Measurements from ENCODE around the gene CCL18.
"Not testable (repeated sequence)": the region's sequence is repeated elsewhere in the genome, so short reads cannot be mapped to it uniquely, and the experiment has no call there.

The CCL18 gene

DNA sequence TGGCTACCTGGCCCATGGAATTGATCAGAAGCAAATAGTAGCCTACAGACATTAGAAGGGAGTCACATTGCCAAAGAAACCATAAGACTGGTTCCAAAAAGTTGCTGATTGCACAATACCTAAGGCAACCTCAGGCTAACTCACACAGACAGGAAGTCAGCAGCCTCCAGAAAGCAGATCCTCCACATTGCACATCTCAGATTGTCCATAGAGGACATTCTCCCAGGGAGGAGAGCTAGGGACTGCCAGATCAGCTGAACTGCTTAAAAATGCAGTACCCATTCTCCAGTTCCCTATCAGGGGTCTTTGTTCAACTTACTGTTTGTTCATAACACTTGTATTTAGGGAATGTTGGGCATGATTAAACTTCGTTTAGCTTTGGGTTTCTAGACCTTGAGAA lies 21.7 kb downstream of the CCL18 start:
- Histone ChIP-seq H3K27ac (no peak overlapping the region), H3K36me3 (ENCODE audit: insufficient read depth, low read length) (no peaks in the 10 kb centered on the region), H3K9me3 (ENCODE audit: low read depth, low read length) (no peaks in the 10 kb centered on the region), H3K4me3 (no peak overlapping the region), H3K9ac (ENCODE audit: insufficient read length) (no peak overlapping the region)
- TF ChIP-seq POLR2AphosphoS5 (IDR thresholded peaks at IDR 0.05; ENCODE audit: borderline replicate concordance, low read depth, low read length), result no peak
- TF ChIP-seq FOXP2 (optimal IDR thresholded peaks at IDR 0.05; ENCODE audit: control extremely low read depth, extremely low read length, insufficient read depth), result no peak
- TF ChIP-seq EZH2 (IDR thresholded peaks at IDR 0.05), result no peak
- no peak for DNase-seq (ENCODE audit: low read depth, low spot score)

DNA sequence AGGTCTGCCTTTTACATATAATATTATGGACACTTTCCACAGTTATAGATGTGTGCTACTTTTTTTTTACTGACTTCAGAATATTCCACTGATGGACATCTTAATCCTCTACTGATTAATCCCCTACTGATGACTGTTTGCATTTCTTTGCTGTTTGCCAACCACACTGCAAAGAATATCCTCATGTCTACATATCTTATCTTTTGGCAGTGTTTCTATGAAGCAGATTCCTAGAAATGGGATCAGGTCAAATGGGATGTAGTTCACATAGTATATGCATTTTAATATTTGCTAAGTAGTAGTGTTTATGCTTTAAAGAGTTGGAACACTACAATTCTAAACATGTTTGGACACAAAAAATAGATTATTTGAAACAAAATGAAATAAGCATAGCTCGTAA lies 22.7 kb downstream of the CCL18 start:
- Histone ChIP-seq H3K9ac (ENCODE audit: insufficient read length) (no peak overlapping the region), H3K4me3 (no peak overlapping the region), H3K27ac (no peak overlapping the region), H3K36me3 (ENCODE audit: insufficient read depth, low read length) (no peaks in the 10 kb centered on the region), H3K9me3 (ENCODE audit: low read depth, low read length) (no peaks in the 10 kb centered on the region)
- DNase-seq (ENCODE audit: low read depth, low spot score), result no peak
- TF ChIP-seq POLR2AphosphoS5 (IDR thresholded peaks at IDR 0.05; ENCODE audit: borderline replicate concordance, low read depth, low read length) (no peak), EZH2 (IDR thresholded peaks at IDR 0.05) (no peak), FOXP2 (optimal IDR thresholded peaks at IDR 0.05; ENCODE audit: control extremely low read depth, extremely low read length, insufficient read depth) (no peak)

DNA sequence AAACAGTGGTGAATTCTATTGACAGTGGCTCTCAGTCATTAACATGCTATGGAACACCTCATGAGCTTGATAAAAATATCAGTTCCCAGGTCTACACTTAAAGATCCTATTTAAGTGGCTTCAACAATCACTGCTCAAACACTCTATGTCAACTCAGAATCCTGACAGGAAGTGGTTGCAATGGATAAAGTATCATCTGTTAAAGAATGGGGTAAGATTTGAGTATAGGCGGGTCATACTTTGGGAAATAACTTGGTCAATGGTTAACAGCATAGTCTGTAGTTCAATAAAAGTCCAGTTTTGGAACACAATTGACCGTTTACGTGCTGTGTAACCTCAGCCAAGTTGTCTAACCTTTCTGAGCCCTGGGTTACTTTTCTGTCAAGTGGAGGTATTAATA lies 23.4 kb downstream of the CCL18 start:
- not testable (repeated sequence) for DNase-seq (ENCODE audit: low read depth, low spot score); H3K9me3 ChIP-seq (ENCODE audit: low read depth, low read length); H3K4me3 ChIP-seq; H3K27ac ChIP-seq; H3K36me3 ChIP-seq (ENCODE audit: insufficient read depth, low read length); H3K9ac ChIP-seq (ENCODE audit: insufficient read length)

DNA sequence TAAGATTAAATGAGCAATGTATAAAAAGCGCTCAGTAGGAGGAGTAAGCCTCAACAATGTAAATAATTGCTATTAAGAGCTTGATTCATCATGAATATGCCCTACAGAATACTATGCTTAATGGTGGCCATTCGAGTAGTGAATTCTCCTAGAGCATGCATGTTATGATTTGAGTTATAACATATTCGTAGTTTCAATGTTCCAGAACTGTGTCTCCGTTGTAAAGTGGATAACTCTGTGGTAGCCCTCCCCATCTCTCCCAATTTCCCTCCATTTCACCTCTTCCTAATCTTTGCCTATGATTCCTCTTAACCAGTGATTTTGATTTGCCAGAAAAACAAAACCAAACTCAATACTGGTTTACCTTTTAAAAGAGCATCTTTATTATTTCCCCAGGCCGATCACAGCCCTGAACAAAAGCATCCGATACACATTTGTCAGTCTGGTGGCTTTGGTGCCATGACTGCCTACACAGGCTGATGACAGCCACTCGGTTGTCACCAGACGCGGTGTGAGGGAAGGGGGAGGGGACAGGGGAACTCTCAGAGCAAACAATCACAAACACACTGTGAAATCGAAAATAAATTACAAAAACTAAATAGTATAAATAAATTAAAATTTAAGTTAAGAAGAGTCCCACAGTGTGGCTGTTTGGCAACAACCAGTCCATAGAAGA lies 24.0 kb downstream of the CCL18 start:
- H3K27ac ChIP-seq; DNase-seq (ENCODE audit: low read depth, low spot score): not testable (repeated sequence)

DNA sequence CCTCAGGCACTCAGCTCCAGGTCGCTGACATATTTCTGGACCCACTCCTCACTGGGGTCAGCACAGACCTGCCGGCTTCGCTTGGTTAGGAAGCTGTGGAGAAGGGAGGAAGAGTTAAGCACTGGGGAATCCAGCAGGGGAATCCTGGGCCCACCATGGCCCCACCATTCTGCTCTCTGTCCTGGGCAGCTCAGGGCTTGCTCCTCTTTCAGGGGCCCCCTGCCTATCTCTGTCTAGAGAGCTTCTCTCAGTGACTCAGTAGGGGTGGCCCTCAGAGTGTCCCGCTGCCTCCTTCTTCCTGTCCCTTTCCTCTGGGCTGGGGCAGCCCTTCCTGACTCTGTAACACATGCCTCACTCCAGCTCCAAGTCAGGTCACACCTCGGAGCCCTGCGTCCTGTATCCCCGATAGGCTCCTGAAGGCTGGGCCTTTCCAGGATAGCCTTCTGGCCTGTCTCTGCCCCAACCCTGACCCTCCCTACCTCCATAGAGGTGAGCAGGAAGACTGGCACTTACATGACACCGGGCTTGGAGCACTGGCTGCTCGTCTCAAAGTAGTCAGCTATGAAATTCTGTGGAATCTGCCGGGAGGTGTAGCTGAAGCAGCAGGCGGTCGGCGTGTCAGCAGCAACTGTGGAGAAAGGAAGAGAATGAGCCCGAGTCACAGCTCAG lies 24.7 kb downstream of the CCL18 start:
- Histone ChIP-seq H3K9ac (ENCODE audit: insufficient read length) (no peak overlapping the region), H3K36me3 (ENCODE audit: insufficient read depth, low read length) (no peaks in the 10 kb centered on the region), H3K4me3 (no peak overlapping the region), H3K27ac (no peak overlapping the region), H3K9me3 (ENCODE audit: low read depth, low read length) (no peaks in the 10 kb centered on the region)
- no peak for TF ChIP-seq EZH2 (IDR thresholded peaks at IDR 0.05)
- no peak for DNase-seq (ENCODE audit: low read depth, low spot score)

More for the DNA sequence above, 24.0 kb downstream of the CCL18 start:
- H3K9me3 ChIP-seq (ENCODE audit: low read depth, low read length); H3K4me3 ChIP-seq; H3K36me3 ChIP-seq (ENCODE audit: insufficient read depth, low read length); H3K9ac ChIP-seq (ENCODE audit: insufficient read length): not testable (repeated sequence)

DNA sequence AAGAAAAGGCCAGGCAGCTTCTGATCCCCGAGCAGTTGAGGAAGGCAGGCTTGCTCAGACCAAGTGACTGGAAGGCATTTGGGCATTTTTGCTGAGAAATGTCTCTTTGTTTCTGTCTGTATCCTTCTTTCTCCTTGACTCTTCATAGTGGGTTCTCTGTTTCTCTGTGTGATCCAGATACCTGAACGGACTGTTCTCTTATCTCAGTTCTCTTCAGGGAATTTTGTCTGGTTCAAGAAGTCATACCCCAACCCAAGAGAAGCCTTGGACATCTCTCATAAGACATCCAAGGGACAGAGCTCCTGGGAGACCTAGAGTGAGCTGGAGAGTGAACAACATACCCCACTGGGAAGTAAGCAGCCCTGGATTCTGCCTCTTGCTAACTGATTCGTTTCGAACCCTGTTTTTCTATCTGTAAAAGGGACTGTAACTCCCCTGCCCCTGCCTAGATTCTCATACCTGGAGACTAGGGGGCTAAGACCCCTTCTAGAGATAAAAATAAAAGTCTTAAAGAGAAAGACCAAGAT lies 25.3 kb downstream of the CCL18 start:
- DNase-seq (ENCODE audit: low read depth, low spot score), result no peak
- H3K9me3 ChIP-seq (ENCODE audit: low read depth, low read length), result no peaks in the 10 kb centered on the region
- H3K27ac ChIP-seq, result no peak overlapping the region
- no peaks in the 10 kb centered on the region for H3K36me3 ChIP-seq (ENCODE audit: insufficient read depth, low read length)
- no peak for TF ChIP-seq FOXP2 (optimal IDR thresholded peaks at IDR 0.05; ENCODE audit: control extremely low read depth, extremely low read length, insufficient read depth)
- TF ChIP-seq POLR2AphosphoS5 (IDR thresholded peaks at IDR 0.05; ENCODE audit: borderline replicate concordance, low read depth, low read length), result no peak
- no peak for TF ChIP-seq EZH2 (IDR thresholded peaks at IDR 0.05)
- no peak overlapping the region for H3K9ac ChIP-seq (ENCODE audit: insufficient read length)
- no peak overlapping the region for H3K4me3 ChIP-seq

GRCh38 chr17:36089888-36090836 lies 26.1 kb downstream of the CCL18 start, which contains the start of gene CCL3:
TSS of gene CCL3 (minus strand) at chr17:36090143. CDS start at chr17:36090058, 85 bp downstream.
- Histone ChIP-seq H3K9me3 (ENCODE audit: low read depth, low read length) (no peaks in the 10 kb centered on the region), H3K4me3 (no peak within 1 kb of the TSS), H3K9ac (ENCODE audit: insufficient read length) (no peak within 1 kb of the TSS), H3K27ac (no peak within 1 kb of the TSS), H3K36me3 (ENCODE audit: insufficient read depth, low read length) (no peaks in the 10 kb centered on the region)
- no peak for DNase-seq (ENCODE audit: low read depth, low spot score)
- no peak for TF ChIP-seq POLR2AphosphoS5 (IDR thresholded peaks at IDR 0.05; ENCODE audit: borderline replicate concordance, low read depth, low read length)
- no peak for TF ChIP-seq EZH2 (IDR thresholded peaks at IDR 0.05)
- no peak for TF ChIP-seq FOXP2 (optimal IDR thresholded peaks at IDR 0.05; ENCODE audit: control extremely low read depth, extremely low read length, insufficient read depth)

DNA sequence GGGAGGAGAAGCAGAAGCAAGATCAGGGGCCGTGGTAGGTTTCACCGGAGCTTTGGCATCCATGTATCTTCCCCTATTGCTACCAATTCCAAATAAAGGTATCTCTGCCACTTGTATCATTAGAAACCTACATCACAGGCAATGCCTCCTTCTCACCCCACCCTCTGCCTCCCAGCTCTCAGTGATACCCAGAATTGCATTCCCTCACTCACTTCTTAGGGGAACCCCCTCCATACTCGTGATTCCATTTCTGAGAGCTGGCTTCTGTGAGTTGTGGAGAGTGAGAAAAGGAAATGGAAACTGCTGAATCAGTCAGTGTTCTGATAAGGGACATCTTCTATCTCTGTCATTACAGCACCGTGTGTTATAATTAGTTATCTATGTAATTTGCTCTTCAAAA lies 28.2 kb downstream of the CCL18 start:
- H3K27ac ChIP-seq, result no peak overlapping the region
- H3K9me3 ChIP-seq (ENCODE audit: low read depth, low read length), result no peaks in the 10 kb centered on the region
- no peaks in the 10 kb centered on the region for H3K36me3 ChIP-seq (ENCODE audit: insufficient read depth, low read length)
- no peak for DNase-seq (ENCODE audit: low read depth, low spot score)
- no peak overlapping the region for H3K4me3 ChIP-seq
- no peak for TF ChIP-seq FOXP2 (optimal IDR thresholded peaks at IDR 0.05; ENCODE audit: control extremely low read depth, extremely low read length, insufficient read depth)
- TF ChIP-seq EZH2 (IDR thresholded peaks at IDR 0.05), result no peak
- TF ChIP-seq POLR2AphosphoS5 (IDR thresholded peaks at IDR 0.05; ENCODE audit: borderline replicate concordance, low read depth, low read length), result no peak
- H3K9ac ChIP-seq (ENCODE audit: insufficient read length), result no peak overlapping the region

- not testable (repeated sequence) for H3K36me3 ChIP-seq (ENCODE audit: insufficient read depth, low read length); H3K27ac ChIP-seq; H3K9ac ChIP-seq (ENCODE audit: insufficient read length); DNase-seq (ENCODE audit: low read depth, low spot score); H3K4me3 ChIP-seq; H3K9me3 ChIP-seq (ENCODE audit: low read depth, low read length)
Measured at GRCh38 chr17:36092715-36093114, 28.6 kb downstream of the CCL18 start.
